Testis (tissue), 2 donors: ENCODE measurements around the gene ZNF428.

Experiments used
- CTCF ChIP-seq, 3 experiments: fragments of 450-650 bp in 2 of 3; fragments of 200-600 bp in 1 of 3; sonication (generic) in 1 of 3; IDR thresholded peaks; one replicate each; pipeline ENCODE4 v1.5.1; 2016 to 2019; ENCODE audit warnings: antibody characterized with exemption in 3 of 3, mild to moderate bottlenecking in 2 of 3, moderate library complexity in 1 of 3
- POLR2A ChIP-seq: fragments of 450-650 bp; IDR thresholded peaks from one replicate; pipeline ENCODE4 v1.6.1; 2017; ENCODE audit warnings: antibody characterized with exemption, mild to moderate bottlenecking, moderate library complexity

GRCh38 chr19:43667126-43667875, 47.9 kb upstream of the ZNF428 start:
- TF ChIP-seq CTCF (IDR thresholded peaks at IDR 0.05) (no peak), POLR2A (no peak)
